Activated T-helper 1 cell treated with anti-CD3 and anti-CD28 coated beads, Interleukin-12 subunit alpha, Interleukin-12 subunit beta, Interleukin-2, Interleukin-4 antibody, amounts not matched to agents 30 ng/mL and 10 ng/mL and 1 ng/mL, durations not matched to agents 14 hours and 24 hours and 36 hours (primary cell): Measurements from ENCODE around the gene TPPP. TPM values are rescaled to one million over a fixed set of nuclear protein-coding genes. Genes with fewer than 3 reads are reported as not detected.
A peak's percentile ranks its signal among the peaks of the same experiment; 100 is the strongest.

Experiments
- DNase-seq: peaks from one replicate; pipeline ENCODE4 v3.0.0; 2021; ENCODE audit warnings: low spot score
- H3K27ac Mint-ChIP-seq: one replicate; pipeline ENCODE4 v1.8.0; 2021; ENCODE audit warnings: mild to moderate bottlenecking, mixed read lengths
- H3K27me3 Mint-ChIP-seq: one replicate; pipeline ENCODE4 v1.8.0; 2022; ENCODE audit warnings: mild to moderate bottlenecking, moderate library complexity, mixed read lengths; ENCODE audit not compliant: insufficient read depth
- H3K36me3 Mint-ChIP-seq: one replicate; pipeline ENCODE4 v1.8.0; 2021; ENCODE audit warnings: low read depth, mixed read lengths
- H3K4me1 Mint-ChIP-seq: one replicate; pipeline ENCODE4 v1.8.0; 2021; ENCODE audit warnings: low read depth, mixed read lengths
- H3K4me3 Mint-ChIP-seq: one replicate; pipeline ENCODE4 v1.8.0; 2021; ENCODE audit warnings: mild to moderate bottlenecking, moderate library complexity, mixed read lengths
- H3K9me3 Mint-ChIP-seq: one replicate; pipeline ENCODE4 v1.8.0; 2021; ENCODE audit warnings: mixed read lengths
- intact Hi-C: fragments of 100-400 bp; cut with micrococcal nuclease; formaldehyde crosslinking; loops from one replicate; pipeline ENCODE4 v1.15.1; 2024
- total RNA-seq: library from RNA; stranded (reverse); gene quantifications from 2 replicates; pipeline ENCODE4 v1.2.3, GENCODE V29; 2022

Gene TPPP
- total RNA-seq, 1 donor from 2014 or later: not detected

DNA sequence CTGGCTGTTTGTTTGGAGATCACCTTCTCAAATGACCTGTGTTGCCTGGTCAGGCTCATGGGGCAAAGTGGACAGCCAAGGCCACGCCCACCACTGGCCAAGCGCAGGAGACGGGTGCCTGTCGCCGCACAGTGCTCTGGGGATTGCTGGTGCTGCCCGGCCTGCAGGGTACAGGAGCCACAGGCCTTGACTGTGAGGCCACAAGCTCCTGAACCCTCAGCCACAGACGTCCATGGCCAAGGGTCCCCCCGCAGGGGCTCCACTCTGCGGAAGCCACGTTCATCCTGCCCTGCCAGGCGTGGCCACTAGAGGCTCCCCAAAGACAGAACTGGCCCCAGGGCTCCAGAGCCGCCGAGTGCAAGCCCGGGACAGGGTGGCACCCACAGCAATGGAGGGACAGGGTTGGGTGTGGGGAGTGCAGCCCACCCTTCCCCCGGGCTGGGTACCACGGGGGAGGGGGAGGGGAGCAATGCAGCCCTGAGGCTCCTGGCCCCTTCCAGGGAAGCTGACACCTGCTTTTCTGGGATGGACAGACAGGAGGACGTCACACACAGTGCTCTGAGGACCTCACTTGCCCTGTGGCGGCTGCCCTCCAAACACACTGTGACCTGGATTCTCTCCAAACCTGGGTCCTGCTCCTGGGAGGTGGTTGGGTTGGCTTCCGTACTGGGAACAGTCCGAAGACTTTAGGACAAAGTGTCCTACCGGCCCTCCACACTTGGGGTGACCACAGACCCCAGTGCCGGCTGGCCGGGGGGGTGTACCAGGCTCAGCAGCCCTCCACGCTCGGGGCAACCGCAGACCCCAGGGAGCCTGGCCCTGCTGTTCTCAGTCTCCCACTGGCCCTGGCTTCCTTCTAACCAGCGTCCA, 21.5 kb downstream of the TPPP start:
- Mint-ChIP-seq H3K36me3 (peaks cover 7% of the 10 kb centered on the region), H3K4me3 (no peak overlapping the region), H3K4me1 (no peaks in the 10 kb centered on the region), H3K9me3 (no peaks in the 10 kb centered on the region), H3K27ac (no peak overlapping the region), H3K27me3 (peaks cover 3% of the 10 kb centered on the region)
- intact Hi-C loops: loop anchor here (2.0 kb wide), 1 partner anchor 231 kb away; no protein-coding TSS in a partner anchor
- DNase-seq: peak; percentile 35

DNA sequence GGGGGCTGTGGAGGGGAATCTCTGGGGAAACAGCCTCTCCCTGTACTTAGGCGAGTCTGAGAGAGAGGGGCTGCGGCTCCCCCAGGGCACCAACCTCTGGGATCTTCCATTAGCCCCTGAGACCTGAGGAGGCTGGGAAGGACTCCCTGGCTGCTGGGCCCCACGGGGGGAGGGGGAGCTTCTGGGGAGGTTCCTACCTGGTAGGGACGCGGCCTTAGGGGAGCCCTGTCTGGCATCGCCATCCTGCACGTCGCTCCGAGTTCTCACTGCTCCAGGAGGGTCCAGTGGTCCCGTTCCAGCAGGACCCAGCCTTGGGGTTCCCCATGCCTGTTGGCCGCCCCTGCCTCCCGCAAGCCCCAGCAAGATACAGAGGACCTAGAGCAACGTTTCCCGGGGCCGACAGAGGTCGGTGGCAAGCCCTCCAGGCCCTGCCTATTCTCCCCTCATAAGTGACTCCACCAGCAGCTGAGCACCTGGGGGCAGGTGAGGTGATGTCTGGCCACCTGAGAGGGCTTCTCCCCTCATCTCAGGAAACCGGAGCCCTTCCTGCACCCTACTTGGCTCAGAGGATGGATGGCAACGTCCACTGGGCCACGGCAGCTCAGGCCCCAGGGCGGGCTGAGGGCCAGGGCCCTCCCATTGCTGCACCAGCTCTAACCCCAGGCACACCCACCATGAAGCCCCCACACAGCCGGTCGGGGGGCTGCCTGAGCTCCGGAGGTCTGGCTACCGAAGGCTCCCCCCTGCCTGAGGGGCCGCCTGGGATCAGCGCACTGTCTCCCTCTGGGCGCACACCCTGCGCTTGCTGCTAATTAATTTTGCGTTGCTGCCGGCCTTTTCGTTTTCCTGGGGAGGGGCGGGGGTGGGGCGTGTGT, 22.5 kb downstream of the TPPP start:
- Mint-ChIP-seq H3K4me3 (no peak overlapping the region), H3K27ac (no peak overlapping the region), H3K9me3 (no peaks in the 10 kb centered on the region), H3K36me3 (peaks cover 7% of the 10 kb centered on the region), H3K27me3 (peaks cover 3% of the 10 kb centered on the region), H3K4me1 (no peaks in the 10 kb centered on the region)
- intact Hi-C loops: loop anchor here (2.0 kb wide), 1 partner anchor 232 kb away; no protein-coding TSS in a partner anchor
- DNase-seq: no peak

DNA sequence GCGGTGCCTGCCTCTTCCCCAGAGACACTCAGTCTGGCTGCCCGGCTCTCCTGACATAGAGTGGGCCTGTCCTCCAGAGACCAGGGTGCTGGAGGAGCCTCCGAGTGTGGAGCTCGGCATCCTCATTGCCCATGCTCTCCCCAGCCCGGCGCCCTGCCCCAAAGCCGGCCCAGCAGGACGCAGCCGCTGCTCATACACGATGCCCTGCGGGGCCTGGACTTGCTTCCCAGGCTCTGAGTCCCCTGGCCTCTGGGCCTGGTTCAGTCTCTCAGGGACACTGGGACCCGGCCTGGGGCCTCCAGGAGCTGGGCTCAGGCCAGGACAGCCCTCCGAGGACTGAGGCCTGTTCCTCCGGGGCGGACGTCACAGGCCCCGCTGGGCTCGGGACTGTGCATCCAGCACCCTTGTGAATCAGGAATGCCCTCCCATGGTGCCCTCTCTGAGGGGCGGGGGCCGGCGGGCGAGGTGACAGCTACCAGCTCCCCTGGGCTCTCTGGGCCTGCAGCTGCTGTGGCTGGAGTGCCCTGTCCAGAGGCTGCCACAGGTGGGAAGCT, 23.2 kb downstream of the TPPP start:
- Mint-ChIP-seq H3K27ac (no peak overlapping the region), H3K36me3 (peaks cover 7% of the 10 kb centered on the region), H3K4me1 (no peaks in the 10 kb centered on the region), H3K27me3 (peaks cover 3% of the 10 kb centered on the region), H3K4me3 (no peak overlapping the region), H3K9me3 (no peaks in the 10 kb centered on the region)
- intact Hi-C loops: loop anchor here (2.0 kb wide), 1 partner anchor 233 kb away; no protein-coding TSS in a partner anchor
- no peak for DNase-seq

DNA sequence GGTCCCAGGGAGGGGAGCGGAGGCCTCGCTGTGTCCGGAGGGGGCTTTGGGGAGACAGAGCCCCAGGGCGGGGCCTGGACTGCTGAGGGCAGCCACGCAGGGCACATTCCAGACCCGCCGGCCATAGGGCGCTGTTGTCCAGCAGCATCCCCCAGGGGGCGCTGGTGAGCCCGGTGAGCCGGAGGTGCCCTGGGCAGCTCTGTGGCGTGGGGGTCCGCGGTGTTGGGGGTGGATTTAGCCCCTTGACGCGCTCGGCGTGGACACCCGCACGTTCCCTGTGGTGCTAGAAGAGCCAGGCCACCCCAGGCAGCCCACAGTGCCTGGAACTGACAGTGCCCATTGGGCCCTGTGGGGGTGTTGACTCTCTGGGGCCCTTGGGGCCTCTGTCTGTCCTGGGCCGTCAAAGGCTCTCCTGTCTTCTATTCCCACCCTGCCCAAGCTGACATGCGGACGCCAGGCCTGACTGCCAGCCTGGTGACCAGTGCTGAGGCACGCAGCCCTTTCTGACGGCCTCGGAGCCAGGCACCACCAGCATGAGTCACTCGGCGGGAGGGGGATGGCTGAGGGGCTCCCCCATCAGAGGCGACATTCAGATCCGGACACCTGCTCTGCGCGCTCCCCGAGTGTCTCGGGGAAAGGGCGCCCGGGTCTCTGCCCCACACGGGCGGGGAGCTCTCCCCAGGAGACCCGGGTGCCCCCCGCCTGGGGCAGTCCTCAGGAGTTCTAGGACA, 23.9 kb downstream of the TPPP start:
- Mint-ChIP-seq H3K27me3 (peaks cover 3% of the 10 kb centered on the region), H3K4me3 (no peak overlapping the region), H3K27ac (no peak overlapping the region), H3K4me1 (no peaks in the 10 kb centered on the region), H3K36me3 (peaks cover 7% of the 10 kb centered on the region), H3K9me3 (no peaks in the 10 kb centered on the region)
- peak; percentile 26 for DNase-seq
- intact Hi-C loops: no loop called here

DNA sequence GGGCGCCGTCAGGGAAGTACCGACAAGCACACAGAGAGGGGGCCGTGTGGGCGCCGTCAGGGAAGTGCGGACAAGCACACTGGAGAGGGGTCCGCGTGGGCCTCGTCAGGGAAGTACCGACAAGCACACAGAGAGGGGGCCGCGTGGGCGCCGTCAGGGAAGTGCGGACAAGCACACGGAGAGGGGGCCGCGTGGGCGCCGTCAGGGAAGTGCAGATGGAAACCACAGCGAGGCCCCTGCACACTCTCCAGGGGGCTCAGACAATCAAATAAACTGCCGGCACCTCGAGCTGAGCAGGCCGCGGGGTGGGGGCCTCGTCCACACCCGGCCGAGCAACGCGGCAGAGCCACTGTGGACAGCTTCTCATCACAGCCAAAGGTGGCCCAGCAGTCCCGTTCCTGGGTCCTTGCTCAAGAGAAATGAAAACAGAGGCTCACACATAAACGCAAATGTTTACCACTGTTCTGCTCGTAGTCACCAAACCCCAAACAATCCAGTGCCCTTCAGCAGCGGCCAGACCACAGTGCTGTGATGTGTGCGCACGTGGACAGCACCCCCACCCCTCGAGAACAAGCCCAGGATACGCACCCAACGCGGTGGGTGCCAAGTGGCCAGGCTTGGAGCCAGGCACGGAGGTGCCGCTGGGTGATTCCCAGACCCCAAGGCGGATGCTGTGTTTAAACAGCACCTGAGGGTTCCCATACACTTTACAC, 24.7 kb downstream of the TPPP start:
- DNase-seq: no peak
- peaks cover 7% of the 10 kb centered on the region for H3K36me3 Mint-ChIP-seq
- intact Hi-C loops: no loop called here
- no peak overlapping the region for H3K4me3 Mint-ChIP-seq
- no peak overlapping the region for H3K27ac Mint-ChIP-seq
- no peaks in the 10 kb centered on the region for H3K9me3 Mint-ChIP-seq
- peaks cover 3% of the 10 kb centered on the region for H3K27me3 Mint-ChIP-seq
- H3K4me1 Mint-ChIP-seq: no peaks in the 10 kb centered on the region

DNA sequence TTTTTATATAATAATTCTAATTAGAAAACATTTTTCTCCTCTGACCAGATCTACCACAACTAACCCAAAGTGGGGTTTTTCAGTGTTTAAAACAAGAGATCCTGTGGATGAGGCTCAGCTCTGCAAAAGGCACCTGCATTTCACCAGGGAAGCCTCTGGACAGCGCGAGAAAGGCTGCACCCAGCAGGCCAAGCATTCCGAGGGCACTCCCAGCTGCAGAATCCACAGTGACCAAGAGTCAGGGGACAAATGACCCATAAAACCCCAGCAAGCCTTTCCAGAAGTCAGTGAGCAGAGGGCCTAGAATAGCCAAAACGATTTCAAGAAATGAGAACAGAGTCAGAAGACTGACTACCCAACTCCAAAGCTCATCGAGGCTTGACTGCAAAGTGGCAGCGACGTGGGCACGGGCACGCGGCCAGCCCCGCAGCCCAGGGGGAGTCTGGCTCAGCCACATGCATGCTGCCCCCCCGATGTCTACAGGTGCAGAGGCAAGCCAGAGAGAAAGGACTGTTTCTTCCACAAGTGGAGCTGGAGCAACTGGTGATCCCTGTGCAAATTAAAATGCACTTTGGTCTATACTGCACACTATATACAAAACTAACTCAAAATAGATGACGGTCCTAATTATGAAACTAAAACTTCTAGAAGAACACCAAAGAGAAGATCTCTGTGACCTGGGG, 26.2 kb downstream of the TPPP start:
- H3K36me3 Mint-ChIP-seq: peaks cover 7% of the 10 kb centered on the region
- H3K4me3 Mint-ChIP-seq: no peak overlapping the region
- H3K27ac Mint-ChIP-seq: peak overlapping the region; percentile 18

DNA sequence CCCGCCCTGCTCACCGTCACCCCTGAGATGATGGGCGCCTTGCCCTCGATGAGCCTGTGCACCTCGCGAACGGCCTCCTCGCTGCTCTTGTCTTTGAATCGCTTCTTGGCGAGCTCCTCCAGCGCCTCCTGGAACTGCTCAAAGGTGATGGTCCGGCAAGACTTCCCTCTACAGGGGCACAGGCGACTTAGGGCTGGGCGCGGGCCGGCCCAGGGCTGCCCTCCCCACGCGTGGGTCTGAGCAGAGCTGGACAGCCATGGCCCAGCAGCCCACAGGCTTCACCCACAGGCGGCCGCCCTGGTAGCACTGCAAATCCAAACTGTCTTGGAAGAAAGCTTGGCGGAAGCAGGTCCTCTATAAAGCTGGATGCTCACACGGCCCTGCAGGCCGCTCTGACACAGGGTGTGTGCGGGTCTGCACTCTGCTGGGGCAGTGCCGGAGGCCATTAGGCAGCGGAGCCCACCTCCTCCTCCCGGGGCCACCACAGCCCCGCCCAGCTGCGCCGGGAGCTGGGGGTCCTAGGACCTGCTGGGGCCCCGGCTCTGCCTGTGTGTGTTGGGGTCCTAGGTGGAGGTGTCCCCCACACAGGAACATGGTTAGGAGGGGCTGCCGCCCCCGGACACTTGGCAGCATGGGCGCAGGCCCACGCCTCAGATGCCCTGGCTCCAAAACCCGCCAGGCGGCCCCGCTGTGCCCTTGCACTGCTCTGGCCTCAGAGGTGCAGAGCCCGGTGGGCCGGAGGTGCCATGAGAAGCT, 27.0 kb downstream of the TPPP start:
- H3K27ac Mint-ChIP-seq: no peak overlapping the region
- H3K27me3 Mint-ChIP-seq: no peaks in the 10 kb centered on the region
- H3K4me3 Mint-ChIP-seq: no peak overlapping the region
- H3K9me3 Mint-ChIP-seq: no peaks in the 10 kb centered on the region
- H3K36me3 Mint-ChIP-seq: peaks cover 8% of the 10 kb centered on the region
- no peak for DNase-seq
- H3K4me1 Mint-ChIP-seq: no peaks in the 10 kb centered on the region
- intact Hi-C loops: no loop called here

More for the DNA sequence above, 26.2 kb downstream of the TPPP start:
- no peaks in the 10 kb centered on the region for H3K4me1 Mint-ChIP-seq
- peaks cover 3% of the 10 kb centered on the region for H3K27me3 Mint-ChIP-seq
- no peaks in the 10 kb centered on the region for H3K9me3 Mint-ChIP-seq
- DNase-seq: no peak
- intact Hi-C loops: no loop called here

DNA sequence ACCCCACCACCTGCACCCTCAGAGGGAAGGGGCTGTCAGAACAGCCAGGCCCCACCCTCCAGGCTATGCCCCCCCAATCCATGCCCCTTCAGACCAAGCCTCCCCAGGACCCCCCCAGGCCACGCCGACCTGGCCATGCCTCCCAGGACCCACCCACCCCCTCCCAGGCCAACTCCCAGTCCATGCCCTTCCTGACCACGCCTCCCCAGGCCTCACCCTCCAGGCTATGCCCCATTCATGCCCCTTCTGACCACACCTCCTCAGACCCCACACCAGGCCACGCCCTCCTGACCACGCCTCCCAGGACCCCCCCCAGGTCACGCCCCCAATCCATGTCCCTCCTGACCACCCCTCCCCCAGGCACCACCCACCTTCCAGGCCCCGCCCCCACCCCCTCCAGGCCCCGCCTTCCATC, 27.6 kb downstream of the TPPP start:
- H3K27me3 Mint-ChIP-seq: no peaks in the 10 kb centered on the region
- intact Hi-C loops: no loop called here

DNA sequence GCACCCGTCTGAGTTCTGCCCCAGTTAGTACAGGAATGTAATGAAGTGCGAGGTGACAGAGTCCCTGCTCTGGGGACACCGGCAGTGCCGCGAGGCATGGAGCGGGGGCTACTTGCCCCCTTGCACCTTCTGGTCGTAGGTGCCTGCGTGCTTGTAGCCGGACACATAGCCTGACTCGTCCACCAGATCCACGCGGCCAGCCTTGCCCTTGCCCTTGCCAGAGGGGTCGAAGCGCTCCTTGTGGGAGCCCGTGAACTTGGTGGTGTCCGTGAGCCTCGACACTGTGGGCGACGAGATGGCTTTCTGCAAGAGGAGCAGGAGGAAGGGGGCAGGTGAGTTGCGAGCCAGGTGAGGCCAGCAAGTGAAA, 28.2 kb downstream of the TPPP start:
- Mint-ChIP-seq H3K36me3 (peaks cover 12% of the 10 kb centered on the region), H3K27me3 (no peaks in the 10 kb centered on the region), H3K4me1 (no peaks in the 10 kb centered on the region), H3K27ac (no peak overlapping the region), H3K9me3 (no peaks in the 10 kb centered on the region), H3K4me3 (no peak overlapping the region)
- no peak for DNase-seq
- intact Hi-C loops: no loop called here

More for the DNA sequence above, 27.6 kb downstream of the TPPP start:
- peaks cover 10% of the 10 kb centered on the region for H3K36me3 Mint-ChIP-seq
- H3K9me3 Mint-ChIP-seq: no peaks in the 10 kb centered on the region
- H3K4me3 Mint-ChIP-seq: no peak overlapping the region
- H3K4me1 Mint-ChIP-seq: no peaks in the 10 kb centered on the region
- H3K27ac Mint-ChIP-seq: no peak overlapping the region
- DNase-seq: no peak

DNA sequence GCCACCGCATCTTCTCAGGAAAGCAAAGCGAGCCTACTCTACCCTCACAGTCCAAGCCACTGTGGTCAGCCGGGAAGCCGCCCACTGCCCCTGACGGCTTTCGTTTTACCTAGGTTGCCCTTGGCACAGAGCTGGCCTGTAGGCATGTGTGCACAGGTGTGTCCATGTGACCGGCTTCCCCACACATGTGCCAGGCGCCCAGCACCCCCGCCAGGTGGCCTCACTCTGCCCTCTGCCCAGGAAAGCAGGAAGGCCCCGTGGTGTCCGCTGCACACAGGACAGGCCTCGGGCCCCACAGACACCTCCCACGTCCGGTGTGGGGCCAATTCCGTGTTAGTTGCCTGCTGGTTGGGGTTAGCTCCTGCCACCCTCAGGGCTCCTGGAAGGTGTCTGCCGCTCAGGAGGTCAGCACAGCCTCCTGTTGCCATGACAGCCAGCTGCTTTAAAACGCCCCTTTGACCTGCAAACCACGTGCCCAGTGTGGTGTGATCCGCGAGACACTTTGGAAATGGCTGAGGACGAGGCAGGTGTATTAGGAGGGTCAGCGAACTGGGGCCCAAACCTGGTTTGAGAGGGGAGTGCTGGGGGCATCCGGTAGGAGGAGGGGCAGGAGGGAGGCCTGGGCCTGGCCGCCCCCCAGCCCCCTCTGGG, 28.7 kb downstream of the TPPP start:
- Mint-ChIP-seq H3K27ac (no peak overlapping the region), H3K9me3 (no peaks in the 10 kb centered on the region), H3K36me3 (peaks cover 15% of the 10 kb centered on the region), H3K4me3 (no peak overlapping the region), H3K4me1 (no peaks in the 10 kb centered on the region), H3K27me3 (no peaks in the 10 kb centered on the region)
- DNase-seq: no peak
- intact Hi-C loops: no loop called here
